Transverse colon (tissue), 4 donors: ENCODE results near the gene CARHSP1. TPM values are rescaled to one million over a fixed set of nuclear protein-coding genes. Genes with fewer than 3 reads are reported as not detected.

Experiments used
- DNase-seq: peaks from one replicate; pipeline ENCODE4 v3.0.0-alpha.2; 2019
- H3K27ac ChIP-seq, 4 donors: fragments of 200-600 bp; sonication (generic); 2 replicates each; pipeline ENCODE4 v1.5.1; 2016 to 2018; ENCODE audit warnings: inconsistent platforms in 4 of 4
- H3K27me3 ChIP-seq: fragments of 200-600 bp; sonication (generic); 2 replicates; pipeline ENCODE4 v1.5.1; 2017; ENCODE audit warnings: inconsistent platforms
- H3K36me3 ChIP-seq, 4 donors: fragments of 200-600 bp; sonication (generic); 2 replicates each; pipeline ENCODE4 v1.5.1; 2017 to 2019; ENCODE audit warnings: inconsistent platforms in 4 of 4
- H3K4me1 ChIP-seq, 4 donors: fragments of 200-600 bp; sonication (generic); 2 replicates each; pipeline ENCODE4 v1.5.1; 2017 to 2020; ENCODE audit warnings: inconsistent platforms in 4 of 4
- H3K4me3 ChIP-seq, 4 donors: fragments of 200-600 bp; sonication (generic); 1 replicate in 1 of 4; 2 replicates in 3 of 4; pipeline versions ENCODE4 v1.5.1 to v1.6.1; 2017 to 2019; ENCODE audit warnings: inconsistent platforms in 4 of 4
- H3K9me3 ChIP-seq, 2 donors: fragments of 200-600 bp; sonication (generic); 2 replicates each; pipeline ENCODE4 v1.5.1; 2017 to 2019; ENCODE audit warnings: inconsistent platforms in 2 of 2
- CTCF ChIP-seq, 5 experiments: fragments of 200-600 bp in 3 of 5; fragments of 450-650 bp in 2 of 5; sonication (generic) in 3 of 5; IDR thresholded peaks; 1 replicate in 2 of 5; 2 replicates in 3 of 5; pipeline ENCODE4 v1.5.1; 2016 to 2017; ENCODE audit warnings: antibody characterized with exemption in 5 of 5, inconsistent platforms in 3 of 5, mild to moderate bottlenecking in 2 of 5, moderate library complexity in 1 of 5
- EP300 ChIP-seq: sonication (generic); formaldehyde crosslinking; IDR thresholded peaks from one replicate; pipeline ENCODE4 v1.6.1; 2017; ENCODE audit warnings: antibody characterized with exemption, low read depth
- POLR2A ChIP-seq: fragments of 450-650 bp; IDR thresholded peaks from one replicate; pipeline ENCODE4 v1.6.1; 2016; ENCODE audit warnings: antibody characterized with exemption, mild to moderate bottlenecking, moderate library complexity
- POLR2AphosphoS5 ChIP-seq, 3 donors: sonication (generic); formaldehyde crosslinking; IDR thresholded peaks; one replicate each; pipeline ENCODE4 v1.6.1; 2016; ENCODE audit warnings: antibody characterized with exemption in 3 of 3
- WGBS, 2 donors: methylation state at CpG; one replicate each; pipeline ENCODE4 v1.1.5; 2018; ENCODE audit warnings: low coverage in 1 of 2; 5-methylcytosine and 5-hydroxymethylcytosine counted together
- in situ Hi-C, 4 donors: fragments of 200-750 bp; cut with MboI; loops; one replicate each; pipeline versions ENCODE4 v1.15.0 to v1.15.1; 2017; ENCODE audit warnings: low sequenced_read_pairs in 3 of 4, low pct_ligation_motif_present in 1 of 4, low pct_unique_long_range_greater_than_20kb in 1 of 4
- intact Hi-C: fragments of 100-400 bp; cut with DNase I; formaldehyde crosslinking; loops from one replicate; pipeline ENCODE4 v1.15.1; 2023; ENCODE audit warnings: low total_unique reads
- total RNA-seq, 4 donors: library from RNA; depleted of rRNA; stranded (reverse); fragments of >200 nt; gene quantifications; one replicate each; pipeline ENCODE4 v1.1.0, GENCODE V29; 2016

Gene CARHSP1
- total RNA-seq, 4 donors from 2014 or later = 11.6 to 61.7 (median 39.6) TPM

GRCh38 chr16:8869212-8869987, 594 bp upstream of the CARHSP1 start:
- no peaks in the 10 kb centered on the region for H3K9me3 ChIP-seq
- TF ChIP-seq POLR2AphosphoS5 (IDR thresholded peaks at IDR 0.05) (no peak), CTCF (IDR thresholded peaks at IDR 0.05) (peak in 4 of 5 experiments; percentile 12 to 69 (median 32))
- peak overlapping the region; percentile 92 to 96 (median 94) for H3K27ac ChIP-seq
- WGBS, 2 donors = 5 to 29% methylated on average over 7 to 37 of the region's 37 CpGs
- DNase-seq = no peak
- in situ Hi-C loops (no loop called here), intact Hi-C loops (no loop called here)
- no peaks in the 10 kb centered on the region for H3K27me3 ChIP-seq
- no peaks in the 10 kb centered on the region for H3K36me3 ChIP-seq
- peaks cover 27 to 54% (median 37%) of the 10 kb centered on the region in 4 donors for H3K4me1 ChIP-seq
- H3K4me3 ChIP-seq = peak overlapping the region; percentile 21 to 85 (median 56)

- Histone ChIP-seq H3K4me3 (peak overlapping the region; percentile 54 to 85 (median 58)), H3K36me3 (no peaks in the 10 kb centered on the region), H3K4me1 (peaks cover 38 to 68% (median 51%) of the 10 kb centered on the region in 4 donors), H3K27ac (peak overlapping the region; percentile 92 to 96 (median 94)), H3K27me3 (no peaks in the 10 kb centered on the region), H3K9me3 (no peaks in the 10 kb centered on the region)
- TF ChIP-seq POLR2A (no peak), CTCF (IDR thresholded peaks at IDR 0.05) (no peak), POLR2AphosphoS5 (IDR thresholded peaks at IDR 0.05) (no peak), EP300 (no peak)
- in situ Hi-C loops = no loop called here
- intact Hi-C loops = no loop called here
- 0% methylated on average over 16 of the region's 16 CpGs; no CpG with 5 or more reads in 1 of the 2 donors for WGBS, 2 donors
- DNase-seq = no peak
Measured at GRCh38 chr16:8867932-8868415, 832 bp downstream of the CARHSP1 start.

GRCh38 chr16:8867216-8867931, 1.4 kb downstream of the CARHSP1 start:
- Histone ChIP-seq H3K4me3 (peak overlapping the region; percentile 54 to 85 (median 58)), H3K9me3 (no peaks in the 10 kb centered on the region), H3K27ac (peak overlapping the region; percentile 92 to 96 (median 94)), H3K27me3 (no peaks in the 10 kb centered on the region), H3K4me1 (peaks cover 38 to 74% (median 53%) of the 10 kb centered on the region in 4 donors), H3K36me3 (no peaks in the 10 kb centered on the region)
- 1 to 4% methylated on average over 14 to 26 of the region's 35 CpGs for WGBS, 2 donors
- intact Hi-C loops (no loop called here), in situ Hi-C loops (no loop called here)
- no peak for TF ChIP-seq POLR2A
- TF ChIP-seq POLR2AphosphoS5 (IDR thresholded peaks at IDR 0.05) = no peak
- peak in 1 of 5 experiments; percentile 10 for TF ChIP-seq CTCF (IDR thresholded peaks at IDR 0.05)
- TF ChIP-seq EP300 = no peak
- peak; percentile 73 for DNase-seq

GRCh38 chr16:8866884-8867215, 2.0 kb downstream of the CARHSP1 start:
- intact Hi-C loops (no loop called here), in situ Hi-C loops (no loop called here)
- peaks cover 38 to 79% (median 55%) of the 10 kb centered on the region in 4 donors for H3K4me1 ChIP-seq
- H3K36me3 ChIP-seq = no peaks in the 10 kb centered on the region
- peak overlapping the region; percentile 54 to 85 (median 58) for H3K4me3 ChIP-seq
- peak overlapping the region; percentile 92 to 96 (median 94) for H3K27ac ChIP-seq
- DNase-seq = no peak
- H3K27me3 ChIP-seq = no peaks in the 10 kb centered on the region
- TF ChIP-seq CTCF (IDR thresholded peaks at IDR 0.05) = no peak
- TF ChIP-seq POLR2A = no peak
- no peak for TF ChIP-seq EP300
- TF ChIP-seq POLR2AphosphoS5 (IDR thresholded peaks at IDR 0.05) = no peak
- H3K9me3 ChIP-seq = no peaks in the 10 kb centered on the region
- WGBS, 2 donors = 18% methylated on average over 14 of the region's 16 CpGs; no CpG with 5 or more reads in 1 of the 2 donors
